ENCODE measurements around the gene TMEM238.
"Not testable (repeated sequence)": the region's sequence is repeated elsewhere in the genome, so short reads cannot be mapped to it uniquely, and the experiment has no call there.

The TMEM238 gene

DNA sequence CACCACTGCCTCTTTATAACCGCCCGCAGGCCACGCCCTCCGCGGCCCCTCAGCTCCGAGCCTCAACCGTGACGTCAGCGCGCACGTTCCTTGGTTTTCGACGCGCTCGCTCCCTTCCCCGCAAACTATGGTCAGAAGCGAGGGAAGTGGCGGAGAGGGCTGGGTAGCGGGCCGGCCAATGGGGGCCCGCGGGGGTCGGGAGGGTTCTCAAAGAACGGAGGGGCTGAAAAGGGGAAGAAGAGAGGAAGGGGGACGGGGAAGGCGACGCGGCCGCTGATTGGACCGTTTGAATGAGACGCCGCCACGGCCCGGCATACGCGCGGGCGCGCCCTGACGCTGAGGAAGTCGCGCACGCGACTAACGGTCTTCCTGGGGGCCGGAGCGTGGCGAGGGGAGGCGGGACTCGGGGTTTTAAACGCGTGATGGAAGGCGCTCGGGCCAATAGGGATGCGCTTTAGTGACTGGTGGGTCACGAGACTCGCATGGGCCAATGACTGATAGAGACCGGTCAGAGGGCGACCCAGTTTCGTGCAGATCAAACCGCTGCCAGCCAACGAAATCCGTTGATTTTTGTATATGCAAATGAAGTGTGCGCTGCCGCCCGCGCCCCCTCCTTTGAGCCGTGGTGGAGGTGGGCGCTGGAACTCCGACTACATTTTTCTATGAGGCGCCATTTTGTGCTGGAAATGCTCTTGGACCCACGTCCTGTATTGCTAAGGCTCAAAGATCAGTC lies 23.9 kb upstream of the TMEM238 start:
- Histone ChIP-seq H3K27me3 (ENCODE audit: insufficient read depth, poor library complexity, severe bottlenecking) (no peaks in the 10 kb centered on the region), H3K4me3 (replicated peaks; ENCODE audit: insufficient read depth, low read length) (peak overlapping the region; percentile 91)
- DNase-seq (ENCODE audit: low read depth in 1 of 2, low spot score in 1 of 2) = peak; percentile 99

DNA sequence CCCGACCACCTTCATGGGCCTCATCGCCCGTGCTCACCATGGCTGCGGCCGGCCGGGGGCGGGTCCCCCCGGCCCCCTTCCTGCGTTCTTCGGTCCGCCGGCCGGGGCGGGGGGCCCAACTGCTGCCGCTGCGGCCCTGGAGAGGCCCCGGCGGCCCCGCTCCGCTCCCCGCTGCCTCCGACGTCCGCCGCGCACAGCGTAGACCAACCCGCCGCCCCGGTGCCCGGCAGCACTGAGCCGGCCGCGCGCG lies 23.4 kb upstream of the TMEM238 start, which contains the start of gene UBE2S:
UBE2S (minus strand) TSS at position 239 of the 250 bp plus-strand sequence; CDS start at position 40, 199 bp downstream.
- TF ChIP-seq POLR2AphosphoS5 (IDR thresholded peaks at IDR 0.05; ENCODE audit: low read depth) = peak; percentile 97
- TF ChIP-seq, protein P1, sequence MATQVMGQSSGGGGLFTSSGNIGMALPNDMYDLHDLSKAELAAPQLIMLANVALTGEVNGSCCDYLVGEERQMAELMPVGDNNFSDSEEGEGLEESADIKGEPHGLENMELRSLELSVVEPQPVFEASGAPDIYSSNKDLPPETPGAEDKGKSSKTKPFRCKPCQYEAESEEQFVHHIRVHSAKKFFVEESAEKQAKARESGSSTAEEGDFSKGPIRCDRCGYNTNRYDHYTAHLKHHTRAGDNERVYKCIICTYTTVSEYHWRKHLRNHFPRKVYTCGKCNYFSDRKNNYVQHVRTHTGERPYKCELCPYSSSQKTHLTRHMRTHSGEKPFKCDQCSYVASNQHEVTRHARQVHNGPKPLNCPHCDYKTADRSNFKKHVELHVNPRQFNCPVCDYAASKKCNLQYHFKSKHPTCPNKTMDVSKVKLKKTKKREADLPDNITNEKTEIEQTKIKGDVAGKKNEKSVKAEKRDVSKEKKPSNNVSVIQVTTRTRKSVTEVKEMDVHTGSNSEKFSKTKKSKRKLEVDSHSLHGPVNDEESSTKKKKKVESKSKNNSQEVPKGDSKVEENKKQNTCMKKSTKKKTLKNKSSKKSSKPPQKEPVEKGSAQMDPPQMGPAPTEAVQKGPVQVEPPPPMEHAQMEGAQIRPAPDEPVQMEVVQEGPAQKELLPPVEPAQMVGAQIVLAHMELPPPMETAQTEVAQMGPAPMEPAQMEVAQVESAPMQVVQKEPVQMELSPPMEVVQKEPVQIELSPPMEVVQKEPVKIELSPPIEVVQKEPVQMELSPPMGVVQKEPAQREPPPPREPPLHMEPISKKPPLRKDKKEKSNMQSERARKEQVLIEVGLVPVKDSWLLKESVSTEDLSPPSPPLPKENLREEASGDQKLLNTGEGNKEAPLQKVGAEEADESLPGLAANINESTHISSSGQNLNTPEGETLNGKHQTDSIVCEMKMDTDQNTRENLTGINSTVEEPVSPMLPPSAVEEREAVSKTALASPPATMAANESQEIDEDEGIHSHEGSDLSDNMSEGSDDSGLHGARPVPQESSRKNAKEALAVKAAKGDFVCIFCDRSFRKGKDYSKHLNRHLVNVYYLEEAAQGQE (IDR thresholded peaks at IDR 0.05; ENCODE audit: insufficient replicate concordance, low read depth) = peak; percentile 66
- peak within 1 kb of the TSS; percentile 91 for H3K4me3 ChIP-seq (replicated peaks; ENCODE audit: insufficient read depth, low read length)
- H3K27ac ChIP-seq (replicated peaks) = peak within 1 kb of the TSS; percentile 98
- DNase-seq (ENCODE audit: low read depth in 1 of 2, low spot score in 1 of 2); H3K27me3 ChIP-seq (ENCODE audit: insufficient read depth, poor library complexity, severe bottlenecking): not testable (repeated sequence)

More for the DNA sequence above, 23.9 kb upstream of the TMEM238 start:
- H3K27ac ChIP-seq (replicated peaks) = peak overlapping the region; percentile 98
- TF ChIP-seq, protein P1 (IDR thresholded peaks at IDR 0.05; ENCODE audit: insufficient replicate concordance, low read depth) = no peak
- TF ChIP-seq SPI1 (IDR thresholded peaks at IDR 0.05; ENCODE audit: borderline replicate concordance, low read depth) = peak; percentile 81

DNA sequence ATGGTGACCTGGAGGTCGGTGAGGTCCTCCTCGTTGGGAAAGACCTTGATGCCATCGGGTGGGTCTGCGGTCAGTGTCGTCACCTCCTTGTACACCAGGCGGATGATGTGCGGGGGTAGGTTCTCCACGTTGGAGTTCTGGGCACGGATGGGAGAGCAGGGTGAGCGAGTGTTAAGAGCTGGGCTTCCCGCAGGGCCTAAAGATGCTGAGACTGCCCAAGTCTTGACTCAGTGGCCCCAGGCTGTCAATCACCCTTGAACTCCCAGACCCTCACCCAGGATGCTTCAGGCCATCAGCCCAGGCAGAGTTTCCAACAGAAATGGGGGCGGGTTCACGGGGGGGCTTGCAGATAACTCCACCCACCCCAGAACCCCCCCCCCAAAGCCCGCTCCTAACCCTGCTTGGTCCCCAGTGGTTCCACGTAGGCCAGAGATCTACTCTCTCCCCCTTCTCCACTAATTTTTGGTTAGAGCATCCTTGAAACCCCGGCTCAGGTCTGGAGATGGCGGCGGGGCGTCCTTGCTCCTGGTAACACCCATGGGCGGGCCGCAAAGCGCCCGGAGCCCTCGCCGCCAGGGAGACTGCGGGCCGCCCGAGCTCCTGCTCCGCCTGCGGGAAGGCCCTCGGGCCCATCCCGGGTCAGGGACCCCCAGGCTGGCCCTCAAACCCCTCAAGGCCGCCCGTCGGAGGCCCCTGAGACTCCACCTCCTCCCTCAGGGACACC lies 22.9 kb upstream of the TMEM238 start:
- peak overlapping the region; percentile 98 for H3K27ac ChIP-seq (replicated peaks)

More for the DNA sequence above, 22.9 kb upstream of the TMEM238 start:
- DNase-seq (ENCODE audit: low read depth in 1 of 2, low spot score in 1 of 2) = no peak
- peak overlapping the region; percentile 91 for H3K4me3 ChIP-seq (replicated peaks; ENCODE audit: insufficient read depth, low read length)
- H3K27me3 ChIP-seq (ENCODE audit: insufficient read depth, poor library complexity, severe bottlenecking) = no peaks in the 10 kb centered on the region
- TF ChIP-seq, protein P2, sequence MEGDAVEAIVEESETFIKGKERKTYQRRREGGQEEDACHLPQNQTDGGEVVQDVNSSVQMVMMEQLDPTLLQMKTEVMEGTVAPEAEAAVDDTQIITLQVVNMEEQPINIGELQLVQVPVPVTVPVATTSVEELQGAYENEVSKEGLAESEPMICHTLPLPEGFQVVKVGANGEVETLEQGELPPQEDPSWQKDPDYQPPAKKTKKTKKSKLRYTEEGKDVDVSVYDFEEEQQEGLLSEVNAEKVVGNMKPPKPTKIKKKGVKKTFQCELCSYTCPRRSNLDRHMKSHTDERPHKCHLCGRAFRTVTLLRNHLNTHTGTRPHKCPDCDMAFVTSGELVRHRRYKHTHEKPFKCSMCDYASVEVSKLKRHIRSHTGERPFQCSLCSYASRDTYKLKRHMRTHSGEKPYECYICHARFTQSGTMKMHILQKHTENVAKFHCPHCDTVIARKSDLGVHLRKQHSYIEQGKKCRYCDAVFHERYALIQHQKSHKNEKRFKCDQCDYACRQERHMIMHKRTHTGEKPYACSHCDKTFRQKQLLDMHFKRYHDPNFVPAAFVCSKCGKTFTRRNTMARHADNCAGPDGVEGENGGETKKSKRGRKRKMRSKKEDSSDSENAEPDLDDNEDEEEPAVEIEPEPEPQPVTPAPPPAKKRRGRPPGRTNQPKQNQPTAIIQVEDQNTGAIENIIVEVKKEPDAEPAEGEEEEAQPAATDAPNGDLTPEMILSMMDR (IDR thresholded peaks at IDR 0.05; ENCODE audit: insufficient read depth, low read length) = no peak
- no peak for TF ChIP-seq SPI1 (IDR thresholded peaks at IDR 0.05; ENCODE audit: borderline replicate concordance, low read depth)
- TF ChIP-seq, protein P1 (IDR thresholded peaks at IDR 0.05; ENCODE audit: insufficient replicate concordance, low read depth) = no peak
- TF ChIP-seq POLR2AphosphoS5 (IDR thresholded peaks at IDR 0.05; ENCODE audit: low read depth) = no peak
- TF ChIP-seq GABPA (IDR thresholded peaks at IDR 0.05; ENCODE audit: low read depth) = no peak
